NCI-H187 (cell line): ENCODE measurements around the gene GFER.
"Not testable (repeated sequence)": the region's sequence is repeated elsewhere in the genome, so short reads cannot be mapped to it uniquely, and the experiment has no call there.

Experiments
- DNase-seq, 2 experiments: peaks; one replicate each; lab custom pipeline; 2025; lab: John Stamatoyannopoulos, UW

The GFER gene

GRCh38 chr16:2005646-2006045 lies 21.7 kb downstream of the GFER start:
- DNase-seq: no peak

GRCh38 chr16:2006317-2006716 lies 22.3 kb downstream of the GFER start:
- no peak for DNase-seq

- DNase-seq: no peak
Measured at GRCh38 chr16:2007081-2007836, 23.3 kb downstream of the GFER start.

- no peak for DNase-seq
Measured at GRCh38 chr16:2008009-2008526, 24.1 kb downstream of the GFER start.

GRCh38 chr16:2008631-2009163 lies 24.7 kb downstream of the GFER start:
- no peak for DNase-seq

GRCh38 chr16:2009164-2009711 lies 25.2 kb downstream of the GFER start:
- no peak for DNase-seq

- DNase-seq: peak; percentile 74 to 87
Measured at GRCh38 chr16:2009791-2010510, 26.0 kb downstream of the GFER start, which contains the start of gene ZNF598. Gene ZNF598, minus strand, starts transcription at chr16:2009821.

GRCh38 chr16:2011726-2012125 lies 27.7 kb downstream of the GFER start:
- DNase-seq: not testable (repeated sequence)

GRCh38 chr16:2013527-2013926 lies 29.5 kb downstream of the GFER start:
- no peak for DNase-seq

GRCh38 chr16:2015117-2015946 lies 31.3 kb downstream of the GFER start:
- no peak for DNase-seq

- no peak for DNase-seq
Measured at GRCh38 chr16:2015947-2016208, 31.9 kb downstream of the GFER start.

- no peak for DNase-seq
Measured at GRCh38 chr16:2016407-2016922, 32.5 kb downstream of the GFER start.

- no peak for DNase-seq
Measured at GRCh38 chr16:2019518-2019920, 35.5 kb downstream of the GFER start, which contains the start of gene NPW. Gene NPW, plus strand, starts transcription at chr16:2019785.

GRCh38 chr16:2019921-2020831 lies 36.2 kb downstream of the GFER start:
- no peak for DNase-seq

GRCh38 chr16:2022723-2023091 lies 38.7 kb downstream of the GFER start:
- DNase-seq: no peak

- peak; percentile 94 to 98 for DNase-seq
Measured at GRCh38 chr16:2023092-2024031, 39.4 kb downstream of the GFER start.

- no peak for DNase-seq
Measured at GRCh38 chr16:2024032-2024420, 40.0 kb downstream of the GFER start.

GRCh38 chr16:2025251-2025650 lies 41.3 kb downstream of the GFER start:
- no peak for DNase-seq

GRCh38 chr16:2025878-2026460 lies 42.0 kb downstream of the GFER start:
- DNase-seq: no peak
